Psoas muscle (tissue), 8 donors: Measurements from ENCODE around the gene TDRD12. TPM values are rescaled to one million over a fixed set of nuclear protein-coding genes. Genes with fewer than 3 reads are reported as not detected.
"Not testable (repeated sequence)": the region's sequence is repeated elsewhere in the genome, so short reads cannot be mapped to it uniquely, and the experiment has no call there.

Experiments
- ATAC-seq, 4 donors: fragments of 200-7000 bp; cut with Tn5 transposase; one replicate each; pipeline ENCODE4 v1.9.1; 2020; ENCODE audit warnings: moderate library complexity in 3 of 4, mild to moderate bottlenecking in 2 of 4
- DNase-seq, 2 donors: peaks; one replicate each; pipeline ENCODE4 v3.0.0-alpha.2; 2020
- H3K27ac ChIP-seq: fragments of 200-600 bp; one replicate; pipeline ENCODE4 v1.8.0; 2022
- H3K27me3 ChIP-seq, 3 donors: fragments of 200-600 bp in 1 of 3; one replicate each; pipeline versions ENCODE4 v1.6.1 to v1.8.0; 2013 to 2022; ENCODE audit warnings: low read length in 2 of 3, mild to moderate bottlenecking in 2 of 3, moderate library complexity in 1 of 3; ENCODE audit not compliant: insufficient read depth in 3 of 3
- H3K36me3 ChIP-seq, 2 donors: fragments of 200-600 bp in 1 of 2; one replicate each; pipeline versions ENCODE4 v1.6.1 to v1.8.0; 2013 to 2022; ENCODE audit warnings: low read depth in 1 of 2, mild to moderate bottlenecking in 1 of 2, moderate library complexity in 1 of 2; ENCODE audit not compliant: insufficient read depth in 1 of 2
- H3K4me1 ChIP-seq: fragments of 200-600 bp; one replicate; pipeline ENCODE4 v1.8.0; 2022
- H3K4me3 ChIP-seq: fragments of 200-600 bp; one replicate; pipeline ENCODE4 v1.8.0; 2022; ENCODE audit warnings: mild to moderate bottlenecking
- H3K9me3 ChIP-seq: fragments of 200-600 bp; one replicate; pipeline ENCODE4 v1.8.0; 2022
- CTCF ChIP-seq: fragments of 200-600 bp; IDR thresholded peaks from one replicate; pipeline ENCODE4 v1.8.0; 2022; ENCODE audit warnings: antibody characterized with exemption
- WGBS, 3 donors: extraction: QIAGEN DNeasy Blood & Tissue Kit; methylation state at CpG; one replicate each; pipeline versions ENCODE4 v1.1.6 to v1.1.7; 2013; 5-methylcytosine and 5-hydroxymethylcytosine counted together
- intact Hi-C, 2 donors: fragments of 100-400 bp; cut with DNase I; formaldehyde crosslinking; loops; one replicate each; pipeline versions ENCODE4 v1.11.0 to v1.14.2; 2022
- polyA plus RNA-seq, 3 donors: library from polyadenylated mRNA; stranded (reverse); fragments of 200-250 nt; gene quantifications; one replicate each; pipeline ENCODE4 v1.2.3, GENCODE V29; 2013
- total RNA-seq, 4 donors: library from RNA; stranded (reverse); fragmentation: NEBNext Ultra II Directional in 2 of 4; extraction: Animal tissue kit (Norgen Biotek cat#: 25700) in 2 of 4; gene quantifications; one replicate each; pipeline versions ENCODE4 v1.2.1 to v1.2.4, GENCODE V29; 2021 to 2023
- donor health status: healthy with polysubstance abuse.
- donor health status: DM: no; HTN: no; CAD: no; lungs with moderate emphysema.
- donor health status: Bipolar disorder and iron deficiency.
- donor health status: healthy.
- donor health status: DM: yes; HTN: yes; CAD: no.
- donor health status: DM: no; HTN: no; CAD: no.
- donor health status: DM: no; HTN: no; CAD: no.
- donor health status: DM: yes; HTN: yes; CAD: no.

Gene TDRD12
- total and polyA plus RNA-seq, 7 donors = 0.14 to 0.28 (median 0.19) TPM; not detected in 3

- H3K4me1 ChIP-seq, H3K27ac ChIP-seq, H3K4me3 ChIP-seq, ATAC-seq, H3K36me3 ChIP-seq, H3K27me3 ChIP-seq, intact Hi-C loops, DNase-seq, H3K9me3 ChIP-seq: not testable (repeated sequence)
- WGBS, 3 donors = 8 to 19% (median 11%) methylated on average over 2 of the region's 2 CpGs
Measured at GRCh38 chr19:32746631-32747196, 27.1 kb downstream of the TDRD12 start.

GRCh38 chr19:32748497-32748896 is 28.9 kb downstream of the TDRD12 start:
- ATAC-seq = no peak
- no peak overlapping the region for H3K4me3 ChIP-seq
- intact Hi-C loops = no loop called here
- 48 to 61% (median 55%) methylated on average over 5 of the region's 5 CpGs for WGBS, 3 donors
- no peaks in the 10 kb centered on the region for H3K9me3 ChIP-seq
- no peaks in the 10 kb centered on the region for H3K36me3 ChIP-seq
- H3K27ac ChIP-seq = no peak overlapping the region
- DNase-seq = no peak
- TF ChIP-seq CTCF = no peak
- H3K4me1 ChIP-seq = no peaks in the 10 kb centered on the region
- H3K27me3 ChIP-seq = peaks cover 2 to 6% (median 5%) of the 10 kb centered on the region in 3 donors

- intact Hi-C loops = no loop called here
- 54 to 61% (median 59%) methylated on average over 3 of the region's 3 CpGs for WGBS, 3 donors
- Histone ChIP-seq H3K36me3 (no peaks in the 10 kb centered on the region), H3K27ac (no peak overlapping the region), H3K27me3 (peaks cover 2 to 6% (median 5%) of the 10 kb centered on the region in 3 donors), H3K4me3 (no peak overlapping the region), H3K9me3 (no peaks in the 10 kb centered on the region), H3K4me1 (no peaks in the 10 kb centered on the region)
- ATAC-seq (no peak), DNase-seq (no peak)
- no peak for TF ChIP-seq CTCF
Measured at GRCh38 chr19:32748948-32749347, 29.4 kb downstream of the TDRD12 start.

GRCh38 chr19:32749361-32749760 is 29.8 kb downstream of the TDRD12 start:
- no peak overlapping the region for H3K27ac ChIP-seq
- 71 to 82% (median 76%) methylated on average over 6 of the region's 6 CpGs for WGBS, 3 donors
- TF ChIP-seq CTCF = no peak
- no peak for ATAC-seq
- intact Hi-C loops = no loop called here
- H3K4me1 ChIP-seq = no peaks in the 10 kb centered on the region
- no peaks in the 10 kb centered on the region for H3K9me3 ChIP-seq
- H3K4me3 ChIP-seq = no peak overlapping the region
- H3K27me3 ChIP-seq = peaks cover 2 to 6% (median 5%) of the 10 kb centered on the region in 3 donors
- no peak for DNase-seq
- H3K36me3 ChIP-seq = no peaks in the 10 kb centered on the region

- no peaks in the 10 kb centered on the region for H3K36me3 ChIP-seq
- no peak overlapping the region for H3K4me3 ChIP-seq
- intact Hi-C loops = no loop called here
- H3K27ac ChIP-seq = no peak overlapping the region
- H3K9me3 ChIP-seq = no peaks in the 10 kb centered on the region
- no peaks in the 10 kb centered on the region for H3K4me1 ChIP-seq
- DNase-seq (no peak), ATAC-seq (no peak)
- H3K27me3 ChIP-seq = peaks cover 2 to 6% (median 5%) of the 10 kb centered on the region in 3 donors
- TF ChIP-seq CTCF = no peak
- WGBS, 3 donors = 53 to 62% (median 56%) methylated on average over 4 of the region's 4 CpGs
Measured at GRCh38 chr19:32750441-32751055, 31.0 kb downstream of the TDRD12 start.
